ENCODE data around the gene NAV2.

Gene NAV2

DNA sequence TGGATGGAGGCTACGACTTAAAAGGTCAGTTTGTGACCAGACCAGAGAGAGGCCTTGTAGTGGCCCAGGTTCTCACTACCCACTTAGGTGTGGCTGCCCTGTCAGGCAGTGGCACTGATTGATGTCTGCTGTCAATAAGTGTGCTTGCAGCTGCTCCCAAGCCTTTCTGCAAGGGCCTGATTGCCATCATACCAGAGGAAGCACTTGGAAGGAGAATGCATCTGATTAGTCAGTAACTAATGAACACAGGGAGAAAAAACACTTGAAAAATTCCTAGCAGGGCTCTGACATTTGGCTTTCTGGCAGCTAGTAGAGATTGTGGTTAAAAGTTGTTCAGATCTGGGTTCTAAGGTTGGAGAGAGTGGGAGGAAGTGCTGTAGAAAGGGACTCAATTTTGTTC lies 107.5 kb downstream of the NAV2 start:
- TF ChIP-seq FOXP2 (optimal IDR thresholded peaks at IDR 0.05; ENCODE audit: control extremely low read depth, extremely low read length, insufficient read depth), result no peak
- TF ChIP-seq EZH2 (IDR thresholded peaks at IDR 0.05), result no peak
- no peak for TF ChIP-seq POLR2AphosphoS5 (IDR thresholded peaks at IDR 0.05; ENCODE audit: borderline replicate concordance, low read depth, low read length)
- H3K27ac ChIP-seq, result no peak overlapping the region
- H3K4me3 ChIP-seq, result no peak overlapping the region
- no peaks in the 10 kb centered on the region for H3K36me3 ChIP-seq (ENCODE audit: insufficient read depth, low read length)
- no peak for DNase-seq (ENCODE audit: low read depth, low spot score)
- no peak overlapping the region for H3K9ac ChIP-seq (ENCODE audit: insufficient read length)
- H3K9me3 ChIP-seq (ENCODE audit: low read depth, low read length), result no peaks in the 10 kb centered on the region

DNA sequence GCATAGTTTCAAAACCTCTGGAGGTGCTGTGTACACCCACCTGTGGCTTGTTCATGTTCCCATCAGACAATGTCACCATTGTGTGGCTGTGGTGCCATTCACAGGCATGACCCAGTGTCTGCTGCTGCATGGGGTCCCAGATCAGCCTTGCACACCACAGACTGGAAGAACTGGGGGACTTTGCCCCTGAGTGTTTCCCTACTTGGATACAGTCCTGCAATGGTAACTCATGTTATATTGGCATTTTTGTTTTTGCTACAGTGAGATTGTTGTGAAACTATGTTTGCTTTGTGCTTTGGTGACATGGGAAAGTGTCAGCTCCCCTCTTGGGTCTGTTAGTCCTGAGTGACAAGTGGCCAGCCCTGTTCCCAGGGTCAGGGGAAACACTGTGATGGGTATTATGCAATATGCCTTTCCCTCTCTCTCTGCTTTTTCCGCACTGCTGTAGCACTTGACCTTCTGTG lies 108.8 kb downstream of the NAV2 start:
- Histone ChIP-seq H3K36me3 (ENCODE audit: insufficient read depth, low read length) (no peaks in the 10 kb centered on the region), H3K4me3 (no peak overlapping the region), H3K27ac (no peak overlapping the region), H3K9me3 (ENCODE audit: low read depth, low read length) (no peaks in the 10 kb centered on the region), H3K9ac (ENCODE audit: insufficient read length) (no peak overlapping the region)
- TF ChIP-seq FOXP2 (optimal IDR thresholded peaks at IDR 0.05; ENCODE audit: control extremely low read depth, extremely low read length, insufficient read depth) (no peak), POLR2AphosphoS5 (IDR thresholded peaks at IDR 0.05; ENCODE audit: borderline replicate concordance, low read depth, low read length) (no peak), EZH2 (IDR thresholded peaks at IDR 0.05) (no peak)
- DNase-seq (ENCODE audit: low read depth, low spot score), result no peak

DNA sequence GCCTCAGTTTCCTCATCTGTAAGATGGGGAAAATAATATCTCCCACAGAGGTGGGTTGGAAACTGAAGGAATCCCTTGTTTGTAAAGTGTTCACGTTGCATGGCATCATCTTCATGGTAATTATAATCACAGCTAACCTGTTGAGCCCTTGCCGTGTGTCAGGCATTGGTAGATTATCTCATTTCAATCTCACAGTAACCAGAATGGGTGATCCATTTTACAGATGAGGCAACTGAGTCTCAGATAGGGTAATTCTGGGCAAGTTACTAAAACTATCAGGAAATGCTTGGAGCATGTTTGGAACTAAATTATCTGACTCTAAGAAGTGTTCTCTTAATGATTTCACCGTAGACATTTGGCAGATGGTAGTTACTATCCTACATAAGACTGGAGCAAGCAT lies 109.4 kb downstream of the NAV2 start:
- Histone ChIP-seq H3K9me3 (ENCODE audit: low read depth, low read length) (no peaks in the 10 kb centered on the region), H3K27ac (no peak overlapping the region), H3K4me3 (no peak overlapping the region), H3K36me3 (ENCODE audit: insufficient read depth, low read length) (no peaks in the 10 kb centered on the region), H3K9ac (ENCODE audit: insufficient read length) (no peak overlapping the region)
- no peak for TF ChIP-seq EZH2 (IDR thresholded peaks at IDR 0.05)
- no peak for TF ChIP-seq FOXP2 (optimal IDR thresholded peaks at IDR 0.05; ENCODE audit: control extremely low read depth, extremely low read length, insufficient read depth)
- TF ChIP-seq POLR2AphosphoS5 (IDR thresholded peaks at IDR 0.05; ENCODE audit: borderline replicate concordance, low read depth, low read length), result no peak
- no peak for DNase-seq (ENCODE audit: low read depth, low spot score)

DNA sequence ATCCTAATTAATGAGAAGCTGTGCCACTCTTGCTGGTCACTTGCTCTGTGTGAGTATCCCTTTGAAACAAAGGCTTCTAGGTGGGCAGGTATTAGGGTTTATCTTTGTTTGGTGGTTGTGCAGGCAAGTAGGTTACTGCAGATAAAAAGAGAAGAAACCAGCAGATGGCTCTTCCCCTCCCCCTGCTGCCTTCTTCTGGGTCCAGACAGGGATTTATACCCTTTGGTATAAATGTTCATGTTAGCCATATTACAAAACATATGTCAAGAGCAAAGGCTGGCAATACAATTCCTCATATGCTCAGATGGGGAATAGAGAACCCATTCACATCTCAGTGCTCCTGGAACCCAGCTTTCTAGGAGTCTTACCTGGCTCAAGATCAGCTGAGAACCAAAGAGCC lies 109.9 kb downstream of the NAV2 start:
- Histone ChIP-seq H3K9ac (ENCODE audit: insufficient read length) (no peak overlapping the region), H3K4me3 (no peak overlapping the region), H3K9me3 (ENCODE audit: low read depth, low read length) (no peaks in the 10 kb centered on the region), H3K36me3 (ENCODE audit: insufficient read depth, low read length) (no peaks in the 10 kb centered on the region), H3K27ac (no peak overlapping the region)
- no peak for DNase-seq (ENCODE audit: low read depth, low spot score)
- TF ChIP-seq POLR2AphosphoS5 (IDR thresholded peaks at IDR 0.05; ENCODE audit: borderline replicate concordance, low read depth, low read length) (no peak), EZH2 (IDR thresholded peaks at IDR 0.05) (no peak), FOXP2 (optimal IDR thresholded peaks at IDR 0.05; ENCODE audit: control extremely low read depth, extremely low read length, insufficient read depth) (no peak)

DNA sequence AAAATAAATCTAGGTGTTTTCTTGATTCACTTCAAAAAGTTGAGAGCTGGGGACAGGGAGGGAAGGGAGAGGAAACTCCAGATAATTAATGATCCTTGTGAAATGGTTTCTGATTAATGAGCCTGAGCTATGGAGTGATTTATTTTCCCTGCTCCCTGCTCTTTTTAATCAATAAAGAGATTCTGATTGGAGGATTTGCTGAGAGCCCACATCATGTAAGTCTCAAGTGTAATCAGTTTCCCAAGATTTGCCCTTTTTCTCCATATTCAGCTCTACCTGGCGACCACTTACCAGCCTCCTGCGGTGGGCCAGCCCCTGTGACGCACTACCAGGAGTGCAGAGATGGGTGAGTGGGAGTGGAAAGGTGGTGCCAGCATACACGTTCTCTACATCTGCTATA lies 114.0 kb downstream of the NAV2 start:
- Histone ChIP-seq H3K9ac (ENCODE audit: insufficient read length) (no peak overlapping the region), H3K4me3 (no peak overlapping the region), H3K36me3 (ENCODE audit: insufficient read depth, low read length) (no peaks in the 10 kb centered on the region), H3K27ac (no peak overlapping the region), H3K9me3 (ENCODE audit: low read depth, low read length) (no peaks in the 10 kb centered on the region)
- TF ChIP-seq FOXP2 (optimal IDR thresholded peaks at IDR 0.05; ENCODE audit: control extremely low read depth, extremely low read length, insufficient read depth) (no peak), POLR2AphosphoS5 (IDR thresholded peaks at IDR 0.05; ENCODE audit: borderline replicate concordance, low read depth, low read length) (no peak), EZH2 (IDR thresholded peaks at IDR 0.05) (no peak)
- no peak for DNase-seq (ENCODE audit: low read depth, low spot score)

DNA sequence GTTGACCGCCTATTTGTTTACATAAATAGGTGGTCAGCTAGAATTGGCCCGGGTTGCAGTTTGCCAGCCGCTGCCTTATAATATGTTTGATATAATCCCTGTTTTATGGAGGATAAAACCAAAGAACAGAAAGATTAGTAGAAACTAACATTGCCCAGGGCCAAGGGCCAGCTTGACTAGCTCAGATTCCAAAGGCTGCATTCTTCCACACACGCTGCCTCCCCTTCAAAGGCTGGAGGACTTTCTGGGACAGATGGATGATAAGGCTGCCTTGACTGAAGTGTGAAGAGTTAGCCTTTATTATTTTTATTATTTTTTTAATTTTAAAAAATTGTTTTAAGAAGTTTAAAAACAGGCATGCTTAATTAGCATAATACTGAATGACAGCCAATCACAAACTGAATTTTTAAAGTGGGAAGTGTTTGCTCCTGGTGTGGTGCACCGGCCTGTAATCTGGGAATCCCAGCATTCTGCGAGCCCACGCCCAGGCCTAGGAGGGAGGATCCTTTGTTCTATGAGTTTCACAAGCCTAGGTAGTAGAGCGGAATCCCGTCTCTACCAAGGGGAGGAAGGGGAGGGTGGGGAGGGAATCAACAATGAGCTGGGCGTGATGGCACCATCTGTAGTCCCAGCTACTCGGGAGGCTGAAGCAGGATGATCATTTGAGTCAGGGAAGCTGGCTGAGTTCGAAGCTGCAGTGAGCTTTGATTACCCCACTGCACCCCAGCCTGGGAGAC lies 114.9 kb downstream of the NAV2 start:
- Histone ChIP-seq H3K36me3 (ENCODE audit: insufficient read depth, low read length) (no peaks in the 10 kb centered on the region), H3K27ac (no peak overlapping the region), H3K4me3 (no peak overlapping the region), H3K9me3 (ENCODE audit: low read depth, low read length) (no peaks in the 10 kb centered on the region), H3K9ac (ENCODE audit: insufficient read length) (no peak overlapping the region)
- no peak for DNase-seq (ENCODE audit: low read depth, low spot score)
- TF ChIP-seq POLR2AphosphoS5 (IDR thresholded peaks at IDR 0.05; ENCODE audit: borderline replicate concordance, low read depth, low read length) (no peak), EZH2 (IDR thresholded peaks at IDR 0.05) (no peak), FOXP2 (optimal IDR thresholded peaks at IDR 0.05; ENCODE audit: control extremely low read depth, extremely low read length, insufficient read depth) (no peak)

DNA sequence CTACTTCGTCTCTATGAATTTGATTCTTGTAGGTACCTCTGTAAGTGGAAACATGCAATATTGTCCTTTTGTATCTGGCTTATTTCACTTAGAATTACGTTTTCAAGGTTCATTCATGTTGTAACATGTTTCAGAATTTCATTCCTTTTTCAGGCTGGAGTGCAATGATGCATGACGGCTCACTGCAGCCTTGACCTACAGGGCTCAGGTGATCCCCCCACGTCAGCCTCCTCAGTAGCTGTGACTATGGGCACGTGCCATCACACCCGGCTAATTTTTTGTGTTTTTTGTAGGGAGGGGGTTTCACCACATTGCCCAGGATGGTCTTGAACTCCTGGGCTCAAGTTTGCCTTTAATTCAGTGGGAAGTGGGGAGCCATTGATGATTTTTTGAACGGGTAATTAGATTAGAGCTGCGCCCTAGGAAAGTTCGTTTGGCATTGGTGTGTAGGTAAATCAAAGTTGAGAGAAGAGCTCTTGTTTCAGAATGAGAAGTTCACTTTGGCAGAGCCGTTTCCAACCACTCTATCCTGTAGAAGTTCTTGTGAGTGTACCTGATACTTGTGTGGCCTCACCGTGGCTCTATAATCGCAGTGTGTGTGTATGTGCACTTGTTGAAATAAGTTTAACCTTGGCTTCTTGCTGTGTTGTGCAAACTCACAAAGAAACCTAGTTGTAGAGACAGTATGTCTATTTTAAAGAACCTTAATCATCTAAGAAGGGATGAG lies 115.9 kb downstream of the NAV2 start:
- H3K4me3 ChIP-seq, result no peak overlapping the region
- DNase-seq (ENCODE audit: low read depth, low spot score), result no peak
- H3K9ac ChIP-seq (ENCODE audit: insufficient read length), result no peak overlapping the region
- no peaks in the 10 kb centered on the region for H3K9me3 ChIP-seq (ENCODE audit: low read depth, low read length)
- TF ChIP-seq FOXP2 (optimal IDR thresholded peaks at IDR 0.05; ENCODE audit: control extremely low read depth, extremely low read length, insufficient read depth) (no peak), POLR2AphosphoS5 (IDR thresholded peaks at IDR 0.05; ENCODE audit: borderline replicate concordance, low read depth, low read length) (no peak), EZH2 (IDR thresholded peaks at IDR 0.05) (no peak)
- H3K36me3 ChIP-seq (ENCODE audit: insufficient read depth, low read length), result no peaks in the 10 kb centered on the region
- no peak overlapping the region for H3K27ac ChIP-seq

DNA sequence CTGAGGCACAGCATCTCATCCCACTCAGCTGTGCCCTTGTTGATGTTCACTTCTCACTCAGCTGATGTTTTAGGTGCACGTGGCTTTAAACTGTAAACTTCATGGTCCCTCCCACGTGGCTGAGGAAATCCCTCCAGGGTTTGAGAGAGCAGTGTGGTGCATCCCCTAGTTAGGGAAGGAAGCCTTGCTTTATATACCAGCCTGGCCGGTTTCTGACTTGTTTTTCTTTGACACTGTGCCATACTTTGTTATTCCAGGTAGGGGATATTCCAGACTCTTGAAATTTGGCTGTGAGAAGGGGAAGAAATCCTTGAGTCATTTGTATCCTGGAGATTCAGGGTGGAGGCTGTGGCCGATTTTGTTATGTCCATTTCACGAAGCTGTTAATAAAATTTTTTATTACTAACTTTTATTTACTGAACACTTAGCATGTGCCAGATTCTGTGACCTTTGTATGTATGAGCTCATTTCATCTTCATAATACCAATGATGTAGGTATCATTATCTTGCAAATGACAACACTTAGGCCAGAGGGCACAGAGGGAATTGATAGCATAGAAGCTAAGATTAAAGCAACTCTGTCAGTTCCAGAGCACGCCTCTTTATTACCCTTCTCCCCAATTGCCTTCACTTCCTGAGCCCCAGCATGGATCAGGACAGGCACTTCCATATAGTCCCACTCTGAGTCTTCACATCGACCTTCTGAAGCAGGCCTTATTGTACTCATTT lies 116.6 kb downstream of the NAV2 start:
- no peak overlapping the region for H3K9ac ChIP-seq (ENCODE audit: insufficient read length)
- DNase-seq (ENCODE audit: low read depth, low spot score), result no peak

More for the DNA sequence above, 116.6 kb downstream of the NAV2 start:
- TF ChIP-seq FOXP2 (optimal IDR thresholded peaks at IDR 0.05; ENCODE audit: control extremely low read depth, extremely low read length, insufficient read depth), result no peak
- TF ChIP-seq POLR2AphosphoS5 (IDR thresholded peaks at IDR 0.05; ENCODE audit: borderline replicate concordance, low read depth, low read length), result no peak
- TF ChIP-seq EZH2 (IDR thresholded peaks at IDR 0.05), result no peak
- H3K27ac ChIP-seq, result no peak overlapping the region
- H3K36me3 ChIP-seq (ENCODE audit: insufficient read depth, low read length), result no peaks in the 10 kb centered on the region
- no peaks in the 10 kb centered on the region for H3K9me3 ChIP-seq (ENCODE audit: low read depth, low read length)
- H3K4me3 ChIP-seq, result no peak overlapping the region

All from SK-N-MC (cell line).